Karpas-422 (cell line): ENCODE results near the gene TYW1B. TPM values are rescaled to one million over a fixed set of nuclear protein-coding genes. Genes with fewer than 3 reads are reported as not detected.
"Not testable (repeated sequence)": the region's sequence is repeated elsewhere in the genome, so short reads cannot be mapped to it uniquely, and the experiment has no call there.

Experiments
- DNase-seq: peaks from one replicate; pipeline ENCODE4 v3.0.0-alpha.2; 2015
- H2AFZ ChIP-seq: fragments of 200-600 bp; sonication (generic); 2 replicates; pipeline ENCODE4 v1.6.1; 2014; ENCODE audit warnings: antibody characterized with exemption, low read length, mixed read lengths
- H3K27ac ChIP-seq: fragments of 200-600 bp; sonication (generic); 2 replicates; pipeline ENCODE4 v1.5.1; 2014; ENCODE audit warnings: mild to moderate bottlenecking, low read length, moderate library complexity
- H3K27me3 ChIP-seq: fragments of 200-600 bp; sonication (generic); 2 replicates; pipeline ENCODE4 v1.6.1; 2014; ENCODE audit warnings: low read length, mixed read lengths
- H3K36me3 ChIP-seq: fragments of 200-600 bp; sonication (generic); 2 replicates; pipeline ENCODE4 v1.6.1; 2014; ENCODE audit warnings: low read length, mixed read lengths; ENCODE audit not compliant: insufficient read depth
- H3K4me1 ChIP-seq: fragments of 200-600 bp; sonication (generic); 2 replicates; pipeline ENCODE4 v1.6.1; 2014; ENCODE audit warnings: mild to moderate bottlenecking, low read length, mixed read lengths
- H3K4me2 ChIP-seq: fragments of 200-600 bp; sonication (generic); 2 replicates; pipeline ENCODE4 v1.6.1; 2014; ENCODE audit warnings: low read length, low read depth, mild to moderate bottlenecking; ENCODE audit not compliant: poor library complexity, severe bottlenecking
- H3K4me3 ChIP-seq: fragments of 200-600 bp; sonication (generic); 2 replicates; pipeline ENCODE4 v1.5.1; 2014; ENCODE audit warnings: mild to moderate bottlenecking, antibody characterized with exemption, low read length, mixed read lengths
- H3K79me2 ChIP-seq: fragments of 200-600 bp; sonication (generic); 2 replicates; pipeline ENCODE4 v1.6.1; 2014; ENCODE audit warnings: mild to moderate bottlenecking, low read length, mixed read lengths
- H3K9ac ChIP-seq: fragments of 200-600 bp; sonication (generic); 2 replicates; pipeline ENCODE4 v1.6.0; 2014; ENCODE audit warnings: low read length
- H3K9me2 ChIP-seq: fragments of 200-600 bp; sonication (generic), shearing (Covaris generic); replicated peaks from 2 replicates; pipeline ENCODE4 v1.6.0; 2014; ENCODE audit warnings: mild to moderate bottlenecking, low read length, moderate library complexity; ENCODE audit not compliant: insufficient read depth
- H3K9me3 ChIP-seq: fragments of 300-700, 200-600 bp; sonication (generic); 2 replicates; pipeline ENCODE4 v1.6.1; 2014; ENCODE audit warnings: low read length, mixed read lengths
- H4K20me1 ChIP-seq: fragments of 200-600 bp; sonication (generic); 2 replicates; pipeline ENCODE4 v1.6.1; 2014; ENCODE audit warnings: mild to moderate bottlenecking, antibody characterized with exemption, low read length, low read depth; ENCODE audit not compliant: insufficient read depth
- total RNA-seq: library from RNA; depleted of rRNA; stranded (reverse); fragments of >200 nt; shearing (Covaris generic); gene quantifications from 2 replicates; pipeline ENCODE4 v1.2.3, GENCODE V29; 2014; ENCODE audit warnings: low replicate concordance

Gene TYW1B
- total RNA-seq, 1 experiment from 2014 or later, result 4.0 TPM

DNA sequence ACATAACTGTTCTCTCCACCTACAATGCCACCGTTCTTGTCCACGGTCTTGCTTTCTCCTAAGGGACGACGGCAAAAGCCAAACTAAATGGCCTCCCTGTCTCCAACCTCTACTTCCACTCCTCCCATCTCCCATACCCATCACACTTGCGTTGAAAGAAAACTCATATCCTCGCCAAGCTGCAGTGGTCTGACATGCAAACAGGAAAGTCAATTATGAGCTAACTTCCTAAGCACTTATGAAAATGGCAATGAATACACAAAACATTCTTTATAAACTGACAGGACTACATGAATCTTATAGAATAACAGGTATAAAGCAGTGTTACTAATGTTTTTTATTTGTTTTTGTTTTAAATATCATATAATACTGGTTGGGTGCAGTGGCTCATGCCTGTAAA is 46.4 kb downstream of the TYW1B start:
- no peak overlapping the region for H3K9ac ChIP-seq
- H3K9me2 ChIP-seq, result no peaks in the 10 kb centered on the region
- no peak for DNase-seq
- H2AFZ ChIP-seq, result no peak overlapping the region
- H4K20me1 ChIP-seq, result no peaks in the 10 kb centered on the region
- H3K27me3 ChIP-seq, result no peaks in the 10 kb centered on the region
- no peaks in the 10 kb centered on the region for H3K9me3 ChIP-seq
- H3K4me2 ChIP-seq, result no peak overlapping the region
- H3K27ac ChIP-seq, result no peak overlapping the region
- 0 out of 2 replicates have a peak, but pooled peaks cover 3% of the 10 kb centered on the region for H3K79me2 ChIP-seq
- no peak overlapping the region for H3K4me3 ChIP-seq
- H3K36me3 ChIP-seq, result no peaks in the 10 kb centered on the region
- H3K4me1 ChIP-seq, result no peaks in the 10 kb centered on the region

- Histone ChIP-seq H3K9me2 (no peaks in the 10 kb centered on the region), H3K27ac (no peak overlapping the region), H3K9ac (no peak overlapping the region), H3K9me3 (no peaks in the 10 kb centered on the region), H3K4me1 (no peaks in the 10 kb centered on the region), H3K36me3 (no peaks in the 10 kb centered on the region), H3K4me3 (no peak overlapping the region), H3K4me2 (no peak overlapping the region), H3K27me3 (no peaks in the 10 kb centered on the region), H3K79me2 (0 out of 2 replicates have a peak, but pooled peaks cover 3% of the 10 kb centered on the region), H4K20me1 (no peaks in the 10 kb centered on the region), H2AFZ (no peak overlapping the region)
- no peak for DNase-seq
These were observed 46.8 kb downstream of the TYW1B start for GRCh38 chr7:72781161-72781560.

DNA sequence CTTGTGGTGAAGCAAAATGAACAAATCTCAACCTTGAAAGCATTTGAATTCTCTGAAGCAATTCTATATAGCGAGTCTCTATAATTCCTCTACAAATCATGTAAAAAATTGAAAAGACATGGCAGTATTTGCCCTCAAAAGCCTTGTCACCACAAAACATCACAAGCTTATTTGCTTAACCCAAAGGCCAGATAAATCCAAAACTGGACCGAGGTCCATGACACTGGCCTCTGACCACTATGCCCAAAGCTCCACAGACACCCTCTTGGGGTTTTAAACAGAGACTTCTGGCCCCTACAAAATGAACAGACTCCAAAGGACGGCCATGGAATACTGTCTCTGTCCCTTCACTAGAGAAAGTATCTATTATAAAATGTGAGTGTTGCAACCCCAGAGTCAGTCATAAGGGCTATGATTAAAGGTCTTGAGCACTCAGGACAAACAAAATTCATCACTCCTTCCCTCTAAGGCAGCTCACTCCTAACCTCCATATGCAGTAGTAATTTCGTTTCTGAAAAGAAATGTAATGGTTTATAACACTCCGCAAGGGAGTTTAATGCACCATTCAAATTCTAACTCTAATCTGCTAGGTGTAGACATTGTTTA is 47.6 kb downstream of the TYW1B start:
- H3K9ac ChIP-seq, H3K9me2 ChIP-seq, H3K79me2 ChIP-seq, DNase-seq, H3K4me2 ChIP-seq, H3K36me3 ChIP-seq, H3K9me3 ChIP-seq, H3K4me3 ChIP-seq, H3K4me1 ChIP-seq, H3K27me3 ChIP-seq, H3K27ac ChIP-seq, H2AFZ ChIP-seq, H4K20me1 ChIP-seq: not testable (repeated sequence)

GRCh38 chr7:72777167-72777566 is 50.8 kb downstream of the TYW1B start:
- not testable (repeated sequence) for H3K4me1 ChIP-seq, H2AFZ ChIP-seq, H3K9me3 ChIP-seq, H3K4me2 ChIP-seq, H3K79me2 ChIP-seq, H3K27ac ChIP-seq, H4K20me1 ChIP-seq, H3K36me3 ChIP-seq, DNase-seq, H3K9me2 ChIP-seq, H3K4me3 ChIP-seq, H3K27me3 ChIP-seq, H3K9ac ChIP-seq

DNA sequence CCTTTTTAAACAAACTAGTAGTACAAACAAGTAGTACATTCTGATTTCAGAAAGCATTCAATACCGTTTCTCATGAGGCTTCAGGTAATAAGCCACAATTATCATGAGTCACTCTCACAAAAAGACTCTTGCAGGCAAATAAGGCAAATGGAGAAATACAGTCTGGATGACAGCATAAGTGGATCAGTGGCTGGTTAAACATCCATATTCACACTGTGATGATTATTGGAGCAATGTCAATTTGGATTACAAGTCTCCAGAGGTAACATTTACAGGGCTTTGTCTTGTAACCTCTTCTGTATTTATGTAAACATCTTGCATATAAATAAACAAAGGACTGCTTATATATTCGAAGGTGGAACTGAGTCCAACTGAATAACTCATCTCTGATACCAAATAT is 55.4 kb downstream of the TYW1B start:
- DNase-seq, H3K9me3 ChIP-seq, H3K9ac ChIP-seq, H3K36me3 ChIP-seq, H3K4me3 ChIP-seq, H3K4me1 ChIP-seq, H3K9me2 ChIP-seq, H2AFZ ChIP-seq, H4K20me1 ChIP-seq, H3K27me3 ChIP-seq, H3K27ac ChIP-seq, H3K79me2 ChIP-seq, H3K4me2 ChIP-seq: not testable (repeated sequence)

- not testable (repeated sequence) for H3K4me2 ChIP-seq, H4K20me1 ChIP-seq, H3K9me2 ChIP-seq, H2AFZ ChIP-seq, H3K36me3 ChIP-seq, H3K9me3 ChIP-seq, H3K27ac ChIP-seq, H3K4me3 ChIP-seq, H3K9ac ChIP-seq, DNase-seq, H3K27me3 ChIP-seq, H3K79me2 ChIP-seq, H3K4me1 ChIP-seq
These were observed 61.0 kb downstream of the TYW1B start for GRCh38 chr7:72766994-72767393.

- no peak overlapping the region for H3K27ac ChIP-seq
- H3K9me2 ChIP-seq, result no peaks in the 10 kb centered on the region
- no peak overlapping the region for H3K4me3 ChIP-seq
- no peak overlapping the region for H2AFZ ChIP-seq
- H3K4me2 ChIP-seq, result no peak overlapping the region
- no peak for DNase-seq
- H3K36me3 ChIP-seq, result no peaks in the 10 kb centered on the region
- no peaks in the 10 kb centered on the region for H3K79me2 ChIP-seq
- H3K9me3 ChIP-seq, result peaks cover 10% of the 10 kb centered on the region
- no peak overlapping the region for H3K9ac ChIP-seq
- no peaks in the 10 kb centered on the region for H3K4me1 ChIP-seq
- H3K27me3 ChIP-seq, result no peaks in the 10 kb centered on the region
- H4K20me1 ChIP-seq, result no peaks in the 10 kb centered on the region
These were observed 67.4 kb downstream of the TYW1B start for GRCh38 chr7:72760602-72761001.

GRCh38 chr7:72754312-72754711 is 73.7 kb downstream of the TYW1B start:
- Histone ChIP-seq H4K20me1 (no peaks in the 10 kb centered on the region), H3K27ac (no peak overlapping the region), H3K4me2 (no peak overlapping the region), H3K9me2 (no peaks in the 10 kb centered on the region), H3K9me3 (no peaks in the 10 kb centered on the region), H3K27me3 (no peaks in the 10 kb centered on the region), H2AFZ (no peak overlapping the region), H3K79me2 (no peaks in the 10 kb centered on the region), H3K4me1 (no peaks in the 10 kb centered on the region), H3K36me3 (no peaks in the 10 kb centered on the region), H3K4me3 (no peak overlapping the region), H3K9ac (no peak overlapping the region)
- no peak for DNase-seq

GRCh38 chr7:72753781-72754180 is 74.2 kb downstream of the TYW1B start:
- H3K4me3 ChIP-seq, result no peak overlapping the region
- DNase-seq, result no peak
- no peaks in the 10 kb centered on the region for H3K9me2 ChIP-seq
- no peaks in the 10 kb centered on the region for H3K36me3 ChIP-seq
- H3K4me1 ChIP-seq, result no peaks in the 10 kb centered on the region
- H3K79me2 ChIP-seq, result no peaks in the 10 kb centered on the region
- no peak overlapping the region for H2AFZ ChIP-seq
- H3K4me2 ChIP-seq, result no peak overlapping the region
- no peak overlapping the region for H3K9ac ChIP-seq
- H3K27ac ChIP-seq, result no peak overlapping the region
- H3K9me3 ChIP-seq, result no peaks in the 10 kb centered on the region
- H3K27me3 ChIP-seq, result no peaks in the 10 kb centered on the region
- H4K20me1 ChIP-seq, result no peaks in the 10 kb centered on the region
